Caco-2 (cell line): ENCODE measurements around the gene SGF29. TPM values are rescaled to one million over a fixed set of nuclear protein-coding genes. Genes with fewer than 3 reads are reported as not detected.
A peak's percentile ranks its signal among the peaks of the same experiment; 100 is the strongest.

Source experiments
- BruUV-seq: library from RNA; stranded (reverse); fragments of 400-500 nt; replicated peaks from 2 replicates; lab custom pipeline; 2021; lab: Mats Ljungman, UMichigan
- CTCF ChIA-PET: fragments of 300-600 bp; sonication (Branson Sonifier 250); formaldehyde crosslinking; loops from one replicate; lab custom pipeline; 2022; ENCODE audit warnings: antibody characterized with exemption; lab: Charles Lee
- POLR2A ChIA-PET: fragments of 300-600 bp; sonication (Branson Sonifier 250); formaldehyde crosslinking; loops from one replicate; lab custom pipeline; 2022; ENCODE audit warnings: antibody characterized with exemption; lab: Charles Lee
- DNase-seq, 2 experiments: peaks; one replicate each; pipeline versions ENCODE4 v3.0.0 to v3.0.0-alpha.2; 2020 to 2022
- H3K27me3 ChIP-seq: replicated peaks from 2 replicates; pipeline ENCODE4 v1.6.0; 2011; ENCODE audit warnings: low read length; ENCODE audit not compliant: control insufficient read depth, insufficient read depth
- H3K36me3 ChIP-seq: 2 replicates; pipeline ENCODE4 v1.5.1; 2011; ENCODE audit warnings: low read length; ENCODE audit not compliant: control insufficient read depth, insufficient read depth
- H3K4me1 ChIP-seq: fragments of 250-450 bp; sonication (Bioruptor Pico); 2 replicates; pipeline ENCODE4 v1.5.1; 2020; ENCODE audit warnings: mild to moderate bottlenecking
- H3K4me3 ChIP-seq: 2 replicates; pipeline ENCODE4 v1.5.1; 2011; ENCODE audit warnings: low read depth, mild to moderate bottlenecking, control low read depth, low read length
- H3K9me3 ChIP-seq: fragments of 250-450 bp; sonication (Bioruptor Pico); 2 replicates; pipeline ENCODE4 v1.5.1; 2020; ENCODE audit warnings: mild to moderate bottlenecking, moderate library complexity
- H3K27ac Mint-ChIP-seq: one replicate; pipeline ENCODE4 v1.8.0; 2022; ENCODE audit warnings: mixed read lengths; ENCODE audit not compliant: unreplicated experiment
- H3K27me3 Mint-ChIP-seq: one replicate; pipeline ENCODE4 v1.8.0; 2022; ENCODE audit warnings: mixed read lengths; ENCODE audit not compliant: insufficient read depth, unreplicated experiment
- H3K36me3 Mint-ChIP-seq: one replicate; pipeline ENCODE4 v1.8.0; 2022; ENCODE audit warnings: mild to moderate bottlenecking, mixed read lengths; ENCODE audit not compliant: insufficient read depth, unreplicated experiment
- H3K4me1 Mint-ChIP-seq: one replicate; pipeline ENCODE4 v1.8.0; 2022; ENCODE audit warnings: low read depth, mixed read lengths; ENCODE audit not compliant: unreplicated experiment
- H3K4me3 Mint-ChIP-seq: one replicate; pipeline ENCODE4 v1.8.0; 2022; ENCODE audit warnings: mild to moderate bottlenecking, moderate library complexity, mixed read lengths; ENCODE audit not compliant: unreplicated experiment
- H3K9me3 Mint-ChIP-seq: one replicate; pipeline ENCODE4 v1.8.0; 2022; ENCODE audit warnings: mixed read lengths; ENCODE audit not compliant: unreplicated experiment
- intact Hi-C: fragments of 100-400 bp; cut with micrococcal nuclease; formaldehyde crosslinking; loops from one replicate; pipeline ENCODE4 v1.10.0; 2022; ENCODE audit not compliant: unreplicated experiment
- total RNA-seq: library from RNA; stranded (reverse); gene quantifications from 2 replicates; pipeline ENCODE4 v1.2.3, GENCODE V29; 2022
- TF ChIP-seq, protein P1 (sequence below), 2 experiments: fragments of 200-600 bp in 1 of 2; IDR thresholded peaks; 1 replicate in 1 of 2; 2 replicates in 1 of 2; pipeline versions ENCODE4 v1.5.1 to v1.8.0; 2011 to 2022; ENCODE audit warnings: antibody characterized with exemption in 1 of 2, control low read depth in 1 of 2, inconsistent platforms in 1 of 2, low read depth in 1 of 2, low read length in 1 of 2, mild to moderate bottlenecking in 1 of 2, moderate library complexity in 1 of 2; ENCODE audit not compliant: insufficient read depth in 1 of 2, severe bottlenecking in 1 of 2, unreplicated experiment in 1 of 2

The SGF29 gene
- total RNA-seq, 1 experiment from 2014 or later: 29.8 TPM

DNA sequence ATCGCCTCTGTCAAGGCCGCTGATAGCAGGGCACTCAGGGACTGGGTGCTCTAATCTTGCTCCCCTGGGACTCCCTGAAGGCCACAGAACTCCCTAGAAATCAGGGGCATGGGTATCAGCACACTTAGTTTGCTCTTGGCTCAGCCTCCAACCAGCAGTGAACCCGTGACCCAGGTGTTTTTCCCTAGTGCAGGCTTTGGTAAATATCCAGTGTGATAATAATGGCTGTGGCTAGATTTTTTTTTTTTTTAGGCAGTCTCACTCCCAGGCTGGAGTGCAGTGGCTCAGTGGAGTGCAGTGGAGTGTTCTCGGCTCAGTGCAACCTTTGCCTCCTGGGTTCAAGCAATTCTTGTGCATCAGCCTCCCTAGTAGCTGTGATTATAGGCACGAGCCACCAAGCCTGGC, 25.3 kb upstream of the SGF29 start:
- Histone ChIP-seq H3K27me3 (no peaks in the 10 kb centered on the region), H3K36me3 (no peaks in the 10 kb centered on the region), H3K9me3 (no peaks in the 10 kb centered on the region), H3K4me1 (peaks cover 61% of the 10 kb centered on the region), H3K4me3 (no peak overlapping the region)
- no peak for DNase-seq
- no peaks in the 10 kb centered on the region for H3K36me3 Mint-ChIP-seq
- H3K27ac Mint-ChIP-seq: no peak overlapping the region
- H3K4me1 Mint-ChIP-seq: peaks cover 20% of the 10 kb centered on the region
- H3K9me3 Mint-ChIP-seq: no peaks in the 10 kb centered on the region
- ChIA-PET POLR2A (no interaction called here), CTCF (no interaction called here)
- no peaks in the 10 kb centered on the region for H3K27me3 Mint-ChIP-seq
- BruUV-seq: no TSS peak
- no peak overlapping the region for H3K4me3 Mint-ChIP-seq
- intact Hi-C loops: no loop called here
- TF ChIP-seq, protein P1, sequence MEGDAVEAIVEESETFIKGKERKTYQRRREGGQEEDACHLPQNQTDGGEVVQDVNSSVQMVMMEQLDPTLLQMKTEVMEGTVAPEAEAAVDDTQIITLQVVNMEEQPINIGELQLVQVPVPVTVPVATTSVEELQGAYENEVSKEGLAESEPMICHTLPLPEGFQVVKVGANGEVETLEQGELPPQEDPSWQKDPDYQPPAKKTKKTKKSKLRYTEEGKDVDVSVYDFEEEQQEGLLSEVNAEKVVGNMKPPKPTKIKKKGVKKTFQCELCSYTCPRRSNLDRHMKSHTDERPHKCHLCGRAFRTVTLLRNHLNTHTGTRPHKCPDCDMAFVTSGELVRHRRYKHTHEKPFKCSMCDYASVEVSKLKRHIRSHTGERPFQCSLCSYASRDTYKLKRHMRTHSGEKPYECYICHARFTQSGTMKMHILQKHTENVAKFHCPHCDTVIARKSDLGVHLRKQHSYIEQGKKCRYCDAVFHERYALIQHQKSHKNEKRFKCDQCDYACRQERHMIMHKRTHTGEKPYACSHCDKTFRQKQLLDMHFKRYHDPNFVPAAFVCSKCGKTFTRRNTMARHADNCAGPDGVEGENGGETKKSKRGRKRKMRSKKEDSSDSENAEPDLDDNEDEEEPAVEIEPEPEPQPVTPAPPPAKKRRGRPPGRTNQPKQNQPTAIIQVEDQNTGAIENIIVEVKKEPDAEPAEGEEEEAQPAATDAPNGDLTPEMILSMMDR (IDR thresholded peaks at IDR 0.05; ENCODE audit: insufficient read depth in 1 of 2, low read depth in 1 of 2, low read length in 1 of 2, severe bottlenecking in 1 of 2, unreplicated experiment in 1 of 2): no peak

DNA sequence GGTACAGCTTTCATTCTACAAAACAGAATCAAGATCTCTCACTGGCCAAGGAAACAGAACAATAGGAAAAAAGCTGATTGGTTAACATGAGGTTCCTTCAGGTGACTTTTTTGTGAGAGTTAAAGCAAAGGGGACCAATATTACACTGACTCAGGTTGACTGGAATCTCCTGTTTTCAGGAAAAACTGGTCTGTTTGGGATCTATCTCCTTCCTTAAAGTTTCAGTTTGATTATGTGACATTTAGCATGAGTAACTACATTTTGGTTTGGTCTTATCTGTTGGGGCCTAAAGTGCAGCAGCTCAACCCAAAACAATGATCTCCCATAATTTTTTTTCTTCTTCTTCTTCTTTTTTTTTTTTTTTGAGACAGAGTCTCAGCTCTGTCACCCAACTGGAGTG, 24.6 kb upstream of the SGF29 start:
- no peak overlapping the region for H3K27ac Mint-ChIP-seq
- TF ChIP-seq, protein P1 (IDR thresholded peaks at IDR 0.05; ENCODE audit: insufficient read depth in 1 of 2, low read depth in 1 of 2, low read length in 1 of 2, severe bottlenecking in 1 of 2, unreplicated experiment in 1 of 2): no peak
- Histone ChIP-seq H3K27me3 (no peaks in the 10 kb centered on the region), H3K4me1 (peaks cover 63% of the 10 kb centered on the region), H3K36me3 (no peaks in the 10 kb centered on the region), H3K4me3 (no peak overlapping the region), H3K9me3 (no peaks in the 10 kb centered on the region)
- intact Hi-C loops: no loop called here
- CTCF ChIA-PET: interaction anchor here (0.6 kb wide), 2 partner anchors 10 to 192 kb away, joined by 3 to 4 read pairs; no protein-coding TSS in a partner anchor
- no peak for DNase-seq
- no TSS peak for BruUV-seq
- H3K27me3 Mint-ChIP-seq: no peaks in the 10 kb centered on the region
- POLR2A ChIA-PET: no interaction called here
- H3K36me3 Mint-ChIP-seq: no peaks in the 10 kb centered on the region
- H3K4me3 Mint-ChIP-seq: no peak overlapping the region
- H3K4me1 Mint-ChIP-seq: peaks cover 20% of the 10 kb centered on the region
- no peaks in the 10 kb centered on the region for H3K9me3 Mint-ChIP-seq

DNA sequence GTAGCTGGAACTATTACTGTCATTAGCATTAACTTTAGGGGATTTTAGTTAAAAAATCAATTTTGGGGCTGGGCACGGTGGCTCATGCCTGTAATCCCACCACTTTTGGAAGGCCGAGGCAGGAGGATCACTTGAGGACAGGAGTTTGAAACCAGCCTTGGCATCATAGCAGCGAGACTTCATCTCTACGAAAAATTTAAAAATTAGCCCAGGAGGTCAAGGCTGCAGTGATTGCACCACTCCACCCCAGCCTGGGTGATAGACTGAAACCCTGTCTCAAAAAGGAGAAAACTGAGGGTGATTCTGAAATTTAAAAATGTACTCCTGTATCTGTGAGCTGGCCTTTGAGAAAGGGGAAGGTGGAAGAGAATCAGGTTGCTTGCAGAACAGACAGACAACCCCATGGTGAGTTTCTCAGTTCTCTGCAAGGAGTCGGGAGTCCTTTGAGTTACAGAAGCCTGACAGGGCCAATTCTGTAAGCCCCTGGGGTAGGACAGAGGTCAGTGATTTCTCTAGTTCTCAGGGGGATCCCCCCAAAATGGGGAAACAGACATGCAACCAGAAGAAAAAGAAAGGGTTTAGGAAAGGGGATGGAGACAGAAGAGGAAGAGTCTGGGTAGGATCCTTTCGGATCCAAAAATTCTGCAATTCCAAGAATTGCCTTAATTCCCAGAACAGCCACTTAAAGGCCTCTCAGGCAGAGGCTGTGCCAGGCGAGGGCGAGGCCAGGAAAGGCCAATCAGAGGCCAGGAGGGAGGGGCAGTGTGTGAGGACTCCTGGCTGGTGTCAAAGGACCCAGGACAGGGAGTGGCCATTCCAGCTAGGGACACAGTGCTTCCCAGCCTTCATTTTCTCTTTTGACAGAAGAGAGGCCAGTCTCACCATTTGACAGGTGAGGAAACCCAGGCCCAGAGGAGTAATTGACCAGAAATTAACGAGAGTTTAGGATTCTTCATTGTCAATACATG, 21.7 kb upstream of the SGF29 start:
- Mint-ChIP-seq H3K4me1 (peaks cover 8% of the 10 kb centered on the region), H3K9me3 (peaks cover 6% of the 10 kb centered on the region), H3K27ac (peak overlapping the region; percentile 71), H3K27me3 (no peaks in the 10 kb centered on the region), H3K36me3 (no peaks in the 10 kb centered on the region), H3K4me3 (no peak overlapping the region)
- no peak overlapping the region for H3K4me3 ChIP-seq
- intact Hi-C loops: no loop called here
- peak; percentile 73 to 82 for DNase-seq
- H3K36me3 ChIP-seq: no peaks in the 10 kb centered on the region
- no peaks in the 10 kb centered on the region for H3K9me3 ChIP-seq
- POLR2A ChIA-PET: no interaction called here
- H3K4me1 ChIP-seq: peaks cover 40% of the 10 kb centered on the region
- H3K27me3 ChIP-seq: no peaks in the 10 kb centered on the region
- BruUV-seq: no TSS peak
- CTCF ChIA-PET: no interaction called here
- TF ChIP-seq, protein P1 (IDR thresholded peaks at IDR 0.05; ENCODE audit: insufficient read depth in 1 of 2, low read depth in 1 of 2, low read length in 1 of 2, severe bottlenecking in 1 of 2, unreplicated experiment in 1 of 2): no peak
